ENCODE results near the gene TMEM37.
A peak's percentile ranks its signal among the peaks of the same experiment; 100 is the strongest.
"Not testable (repeated sequence)": the region's sequence is repeated elsewhere in the genome, so short reads cannot be mapped to it uniquely, and the experiment has no call there.

Gene TMEM37, protein sequence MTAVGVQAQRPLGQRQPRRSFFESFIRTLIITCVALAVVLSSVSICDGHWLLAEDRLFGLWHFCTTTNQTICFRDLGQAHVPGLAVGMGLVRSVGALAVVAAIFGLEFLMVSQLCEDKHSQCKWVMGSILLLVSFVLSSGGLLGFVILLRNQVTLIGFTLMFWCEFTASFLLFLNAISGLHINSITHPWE

DNA sequence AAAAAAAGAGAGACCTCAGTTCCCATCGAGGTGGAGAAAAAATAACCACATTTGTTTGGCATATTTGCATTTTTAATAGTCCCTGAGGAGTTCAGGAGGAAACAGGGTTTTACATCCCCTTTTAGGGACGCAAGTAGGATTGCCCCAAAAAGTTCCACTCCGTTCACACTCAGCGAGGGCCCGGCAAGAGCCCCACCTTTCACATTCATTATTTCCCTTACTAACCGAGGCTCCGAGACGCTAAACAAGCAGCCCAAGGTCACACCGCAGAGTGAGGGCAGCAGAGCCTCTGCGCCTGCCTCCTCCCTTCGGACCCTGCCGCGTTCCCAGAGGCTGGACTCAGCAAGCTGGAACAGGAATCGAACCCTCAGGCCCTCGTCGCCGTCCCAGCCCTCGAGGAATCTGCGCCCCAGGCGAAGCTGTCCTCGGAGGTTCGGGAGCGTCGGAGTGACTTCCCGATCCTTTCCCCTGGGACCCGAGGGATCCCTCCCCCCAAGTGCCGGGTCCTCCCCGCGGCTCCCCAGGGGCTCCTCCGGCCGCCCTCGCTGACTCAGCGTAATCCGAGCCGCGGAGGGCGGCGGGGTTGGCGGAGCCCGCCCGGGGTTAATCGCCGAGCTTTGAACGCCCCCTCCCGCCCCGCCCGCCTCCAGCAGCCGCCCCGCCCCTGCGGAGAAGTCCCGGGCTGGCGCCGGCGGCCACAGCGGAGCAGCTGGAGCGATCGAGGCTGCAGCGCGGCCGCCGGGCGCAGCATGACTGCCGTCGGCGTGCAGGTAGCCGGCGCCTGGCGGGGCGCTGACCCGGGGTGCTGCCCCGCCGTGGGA, at the start of gene TMEM37:
TSS of gene TMEM37 (plus strand) at position 700 of the 821 bp plus-strand sequence. CDS start at position 750, 50 bp downstream.
- DNase-seq (ENCODE audit: low read depth, low spot score), result peak; percentile 96

DNA sequence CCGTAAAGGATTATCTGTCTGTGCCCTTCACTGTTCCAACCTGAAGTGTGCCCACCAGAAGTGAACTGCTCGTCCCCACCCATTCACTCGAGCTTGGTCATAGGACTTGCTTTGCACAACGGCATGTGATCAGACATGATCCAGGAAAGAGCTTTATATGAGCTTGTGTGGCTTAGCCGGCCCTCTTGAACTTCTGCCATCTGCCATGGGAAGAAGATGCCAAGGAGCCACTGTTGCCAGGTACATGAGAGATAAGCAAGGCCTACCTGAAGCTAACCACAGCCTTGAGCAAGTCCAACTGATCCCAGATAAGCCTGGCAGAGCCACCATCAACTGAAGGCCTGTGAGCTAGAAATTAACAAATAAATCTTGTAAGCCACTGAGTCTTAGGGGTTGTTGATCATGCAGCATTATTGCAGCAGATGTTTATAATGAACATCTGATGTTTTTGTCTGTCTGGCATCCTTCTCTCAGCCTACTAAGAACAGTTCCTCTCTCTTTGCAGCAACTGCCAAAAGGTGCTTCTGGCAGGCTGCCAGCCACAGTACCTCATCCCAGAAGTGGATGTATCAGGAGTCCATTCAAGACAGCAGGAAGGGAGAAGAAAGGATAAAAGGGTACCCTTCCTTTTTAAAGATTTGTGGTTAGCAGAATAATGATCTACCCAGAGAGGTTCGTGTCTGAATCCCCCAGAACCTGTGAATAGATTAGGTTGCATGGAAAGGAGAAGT, 48.1 kb upstream of the TMEM37 start:
- no peak for DNase-seq (ENCODE audit: low read depth, low spot score)

DNA sequence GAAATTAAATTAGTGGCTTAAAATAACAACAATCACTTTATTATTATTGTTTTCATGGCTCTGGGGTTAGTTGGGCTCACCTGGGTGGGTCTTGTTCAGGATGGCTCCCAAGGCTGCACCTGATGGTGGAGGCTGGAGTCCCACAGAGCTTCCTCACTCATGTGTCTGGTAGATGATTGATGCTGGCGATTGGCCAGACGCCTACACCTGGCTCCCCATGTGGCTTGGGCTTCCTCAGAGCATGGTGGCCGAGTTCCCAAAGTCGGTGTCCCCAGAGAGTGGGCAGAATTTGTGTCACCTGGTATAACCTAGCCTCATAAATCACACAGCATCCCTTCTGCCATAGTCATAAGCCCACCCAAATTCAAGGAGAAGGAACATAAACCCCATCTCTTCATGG, 46.7 kb upstream of the TMEM37 start:
- no peak for DNase-seq (ENCODE audit: low read depth, low spot score)

DNA sequence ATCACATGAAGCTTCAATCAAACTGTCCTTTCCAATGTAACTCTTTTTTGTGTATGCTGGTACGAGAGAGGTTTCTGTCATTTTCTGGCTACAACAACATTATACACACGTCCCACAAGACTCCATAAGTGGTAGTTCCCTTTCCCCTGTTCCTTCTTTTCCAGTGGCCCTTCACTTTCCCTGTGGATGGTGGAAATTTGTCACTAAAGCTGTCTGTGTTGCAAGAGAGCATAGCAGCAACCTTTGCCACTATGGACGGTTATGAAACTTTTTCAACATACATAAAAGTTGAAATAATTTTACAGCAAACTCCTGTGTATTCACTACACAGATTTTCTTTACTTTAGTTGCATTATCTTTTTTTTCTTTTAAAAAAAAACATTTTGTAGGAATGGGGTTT, 46.2 kb upstream of the TMEM37 start:
- no peak for DNase-seq (ENCODE audit: low read depth, low spot score)

DNA sequence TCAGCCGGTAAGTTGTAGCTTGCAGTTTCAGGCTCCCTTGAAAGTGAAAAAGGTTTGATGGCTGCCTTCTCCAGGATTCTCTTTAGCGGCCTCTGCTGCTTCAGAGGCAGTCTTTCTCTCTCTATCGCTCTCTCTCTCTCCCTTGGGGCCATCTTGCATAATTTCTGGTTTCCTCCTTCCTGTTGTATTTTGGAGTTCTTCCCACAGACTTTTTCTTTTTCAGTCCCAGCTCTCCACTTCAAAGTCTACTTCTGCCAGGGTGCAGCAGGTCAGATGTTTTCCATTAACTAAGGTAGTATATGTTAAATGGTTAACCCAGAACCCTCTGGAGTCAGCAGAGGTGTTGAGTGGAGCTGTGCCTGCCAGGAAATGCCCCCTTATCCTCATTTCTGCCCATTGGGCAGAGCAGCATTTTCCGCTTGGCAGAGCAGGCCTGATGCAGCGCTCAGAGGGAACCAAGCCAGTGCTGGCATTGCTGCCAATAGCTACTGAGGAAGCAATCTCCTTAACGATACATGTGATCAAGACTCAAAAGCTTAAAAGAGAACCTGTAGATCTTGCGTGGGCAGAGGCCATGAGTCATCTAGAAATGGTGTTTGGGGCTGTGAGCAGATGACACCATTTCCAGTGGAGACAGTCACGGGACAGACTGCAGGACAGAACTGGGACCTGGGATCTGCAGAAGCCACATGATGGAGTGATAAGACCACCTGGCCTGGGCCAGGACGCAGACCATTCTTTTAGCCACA, 44.1 kb upstream of the TMEM37 start:
- DNase-seq (ENCODE audit: low read depth, low spot score), result no peak

DNA sequence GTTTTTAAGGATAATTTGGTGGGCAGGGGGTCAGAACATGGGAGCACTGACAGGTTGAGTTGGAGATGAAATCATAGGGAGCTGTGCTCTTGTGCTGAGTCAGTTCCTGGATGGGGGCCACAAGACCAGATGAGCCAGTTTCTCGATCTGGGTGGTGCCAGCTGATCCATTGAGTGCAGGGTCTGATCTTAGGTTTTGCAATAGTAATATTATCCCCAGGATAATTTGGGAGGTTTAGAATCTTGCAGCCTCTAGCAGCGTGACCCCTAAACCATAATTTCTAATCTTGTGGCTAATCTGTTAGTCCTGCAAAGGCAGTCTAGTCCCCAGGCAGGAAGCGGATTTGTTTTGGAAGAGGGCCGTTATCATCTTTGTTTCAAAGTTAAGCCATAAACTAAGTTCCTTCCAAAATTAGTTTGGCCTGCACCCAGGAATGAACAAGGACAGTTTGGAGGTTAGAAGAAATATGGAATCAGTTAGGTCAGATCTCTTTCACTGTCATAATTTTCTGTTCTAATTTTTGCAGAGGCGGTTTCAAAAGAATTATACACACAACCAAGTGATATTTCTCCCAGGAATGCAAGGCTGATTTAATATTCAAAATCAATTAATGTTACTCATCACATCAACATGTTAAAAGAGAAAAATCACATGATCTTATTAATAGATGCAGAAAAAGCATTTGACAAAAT, 41.9 kb upstream of the TMEM37 start:
- no peak for DNase-seq (ENCODE audit: low read depth, low spot score)

DNA sequence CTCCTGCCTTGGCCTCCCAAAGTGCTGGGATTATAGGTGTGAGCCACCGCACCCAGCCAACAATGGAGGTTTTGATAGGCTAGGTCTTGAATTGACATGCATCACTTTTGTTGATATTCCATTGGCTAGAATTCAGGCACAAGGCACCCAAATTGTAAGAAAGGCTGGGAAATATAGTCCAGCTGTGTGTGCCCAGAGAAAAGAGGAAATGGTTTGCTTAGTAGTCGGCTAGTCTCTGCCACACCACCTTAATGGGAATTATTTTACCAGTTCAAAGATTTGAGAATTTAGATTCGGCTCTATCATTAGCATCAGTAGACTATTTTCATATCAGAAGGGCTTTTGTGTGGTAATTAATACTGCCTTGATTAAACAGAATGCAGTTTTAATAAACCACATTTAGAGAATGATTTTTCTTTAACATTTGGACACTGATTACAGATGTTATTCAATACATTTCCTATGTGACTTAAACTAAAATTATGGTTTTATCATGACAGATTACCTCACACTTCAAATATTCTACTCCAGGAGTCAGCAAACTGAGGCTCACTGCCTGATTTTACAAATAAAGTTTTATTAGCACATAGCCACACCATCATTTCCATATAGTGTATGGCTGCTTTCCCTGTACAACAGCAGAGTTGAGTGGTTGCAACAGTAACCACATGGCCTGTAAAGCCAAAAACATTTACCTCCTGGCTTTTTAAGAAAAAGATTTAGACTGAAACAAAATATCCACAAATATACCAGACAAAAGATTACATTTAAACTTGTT, 37.5 kb upstream of the TMEM37 start:
- no peak for DNase-seq (ENCODE audit: low read depth, low spot score)

DNA sequence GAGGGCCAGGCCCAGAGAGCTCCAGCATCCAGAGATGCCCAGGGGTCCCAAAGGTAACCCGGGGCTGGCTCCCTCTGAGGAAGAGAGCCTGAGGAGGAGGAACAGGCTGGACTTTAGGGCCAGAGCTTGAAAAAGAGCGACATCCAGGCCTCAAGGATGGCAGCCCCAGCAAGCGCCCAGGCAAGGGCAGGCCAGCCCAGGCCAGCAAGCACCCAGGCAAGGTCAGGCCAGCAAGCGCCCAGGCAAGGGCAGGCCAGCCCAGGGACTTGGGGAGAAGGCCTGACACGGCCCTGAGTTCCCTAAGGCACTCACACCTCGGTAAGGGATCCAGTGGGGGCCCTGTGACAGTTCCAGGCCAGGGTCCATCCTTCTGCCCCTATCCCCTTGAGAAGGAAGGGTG, 34.5 kb upstream of the TMEM37 start:
- DNase-seq (ENCODE audit: low read depth, low spot score), result no peak

DNA sequence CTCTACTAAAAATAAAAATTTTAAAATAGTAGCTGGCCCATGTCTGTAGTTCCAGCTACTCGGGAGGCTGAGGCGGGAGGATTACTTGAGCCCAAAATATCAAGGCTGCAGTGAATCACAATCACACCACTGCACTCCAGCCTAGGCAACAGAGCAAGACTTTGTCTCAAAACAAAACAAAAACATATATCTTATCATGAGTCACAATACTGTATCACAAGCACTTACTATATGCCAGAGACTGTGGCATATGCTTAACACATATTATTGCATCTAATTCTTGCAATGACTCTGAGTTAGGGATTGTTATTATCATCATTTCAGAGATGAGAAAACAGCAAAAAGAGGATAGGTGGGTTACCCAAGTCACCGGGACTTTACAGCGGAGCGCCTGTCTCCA, 29.5 kb upstream of the TMEM37 start:
- DNase-seq (ENCODE audit: low read depth, low spot score), result no peak

DNA sequence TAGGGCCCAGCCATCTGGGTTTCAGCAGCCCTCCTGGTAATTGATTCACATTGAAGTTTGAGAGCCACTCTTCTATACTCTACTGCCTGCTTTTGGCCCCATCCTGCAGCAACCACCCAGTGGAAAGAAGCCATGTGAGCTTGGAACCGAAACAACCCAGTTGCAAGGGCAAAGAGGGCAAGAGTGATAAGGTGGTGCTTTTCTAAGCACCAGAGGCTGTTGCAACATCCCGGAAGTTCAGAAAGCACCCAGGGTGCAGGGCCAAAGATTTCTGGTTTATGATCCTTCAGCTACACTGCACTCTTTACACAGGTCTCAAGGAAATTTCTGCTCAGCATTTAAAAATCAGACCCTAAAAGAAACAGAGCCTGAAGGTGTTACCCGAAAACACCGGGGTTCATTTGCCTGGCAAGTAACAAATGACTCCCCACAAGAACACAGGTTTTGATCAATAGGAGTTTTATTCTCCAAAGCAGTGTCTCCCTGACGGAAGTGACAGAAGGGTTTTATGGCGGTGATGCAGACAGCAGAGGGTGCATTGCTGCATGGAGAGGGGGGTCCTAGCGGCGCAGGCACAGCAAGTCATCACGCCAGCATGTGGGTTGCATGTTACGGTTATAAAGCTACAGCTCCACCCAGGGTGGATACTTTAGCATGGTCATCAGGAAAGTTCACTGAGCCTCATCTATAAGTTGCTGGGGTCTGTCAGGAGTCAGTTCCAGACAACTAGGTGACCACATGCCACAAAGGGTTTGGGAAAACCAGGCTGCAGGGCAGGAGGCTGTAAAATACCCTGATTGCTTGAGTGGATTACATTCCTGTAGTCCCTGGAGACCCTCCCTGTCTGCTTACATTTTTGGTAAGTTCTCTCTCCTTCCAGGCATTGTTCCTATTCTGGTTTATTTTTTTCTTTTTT, 28.8 kb upstream of the TMEM37 start:
- peak; percentile 53 for DNase-seq (ENCODE audit: low read depth, low spot score)

DNA sequence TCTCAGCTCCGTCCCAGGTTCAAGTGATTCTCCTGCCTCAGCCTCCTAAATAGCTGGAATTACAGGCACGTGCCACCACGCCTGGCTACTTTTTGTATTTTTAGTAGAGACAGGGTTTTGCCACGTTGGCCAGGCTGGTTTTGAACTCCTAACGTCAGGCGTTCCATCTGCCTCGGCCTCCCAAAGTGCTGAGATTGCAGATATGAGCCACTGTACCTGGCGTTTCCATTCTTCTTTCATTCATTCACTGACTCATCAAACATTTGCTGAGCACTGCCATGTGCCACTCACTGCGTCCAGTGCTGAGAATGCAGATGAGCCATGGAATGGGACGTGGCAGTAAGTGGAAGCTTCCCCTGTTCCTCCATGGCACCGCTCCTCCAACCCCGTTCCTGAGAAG, 28.0 kb upstream of the TMEM37 start:
- DNase-seq (ENCODE audit: low read depth, low spot score), result not testable (repeated sequence)

DNA sequence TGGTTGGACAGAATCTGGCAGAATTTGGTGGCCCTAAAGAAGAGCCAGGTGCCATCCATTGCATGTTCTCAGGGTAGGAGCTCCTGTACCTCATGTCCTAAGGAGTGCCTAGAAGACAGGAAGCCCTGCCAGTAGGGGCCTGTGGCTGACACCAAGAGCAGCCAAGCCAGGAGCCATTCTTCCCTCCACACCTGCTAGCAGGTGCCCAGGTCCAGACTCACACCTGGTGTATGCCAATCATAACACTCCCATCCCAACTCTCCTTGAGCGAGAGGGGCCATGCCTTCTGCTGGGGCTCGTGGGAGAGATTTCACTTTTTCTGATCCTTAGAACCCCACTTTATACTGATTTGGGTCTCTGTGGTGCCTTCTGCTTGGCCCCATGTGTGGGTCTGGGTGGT, 26.5 kb upstream of the TMEM37 start:
- DNase-seq (ENCODE audit: low read depth, low spot score), result no peak

DNA sequence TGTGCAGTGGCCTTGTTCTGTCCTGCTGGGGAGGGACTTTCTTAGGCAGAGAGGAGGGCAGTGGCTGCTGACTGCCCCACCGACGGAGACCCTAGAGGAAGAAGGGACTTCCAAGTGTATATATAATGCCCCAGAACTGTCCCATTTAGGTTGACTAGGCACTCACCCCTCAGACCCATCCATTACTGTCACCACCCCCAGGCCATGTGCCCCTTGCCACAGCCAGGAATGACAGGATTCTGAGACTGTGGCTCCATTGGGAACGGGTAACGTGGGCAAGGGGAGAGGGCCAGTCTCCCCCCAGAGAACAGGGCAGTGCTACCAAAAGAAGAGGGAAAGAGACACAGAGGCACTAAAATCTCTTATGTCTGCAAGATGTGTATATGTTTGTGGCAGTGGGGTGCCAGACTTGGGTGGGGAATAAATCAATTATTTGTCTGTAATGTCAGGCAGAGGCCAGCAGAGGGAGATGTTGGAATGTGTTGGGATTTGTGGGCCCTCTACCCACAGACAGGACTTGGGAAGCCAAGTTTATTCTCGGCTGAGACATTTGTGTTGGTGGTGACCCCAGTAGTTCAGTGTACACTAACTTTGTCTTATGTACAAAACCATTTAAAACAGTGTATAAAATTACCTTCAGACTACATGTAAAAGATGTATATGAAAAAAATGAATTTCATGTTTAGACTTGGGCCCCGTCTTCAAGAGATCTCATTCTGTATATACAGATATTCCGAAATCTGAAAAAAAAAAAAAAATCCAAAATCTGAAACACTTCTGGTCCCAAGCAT, 24.0 kb upstream of the TMEM37 start:
- DNase-seq (ENCODE audit: low read depth, low spot score), result peak; percentile 80

DNA sequence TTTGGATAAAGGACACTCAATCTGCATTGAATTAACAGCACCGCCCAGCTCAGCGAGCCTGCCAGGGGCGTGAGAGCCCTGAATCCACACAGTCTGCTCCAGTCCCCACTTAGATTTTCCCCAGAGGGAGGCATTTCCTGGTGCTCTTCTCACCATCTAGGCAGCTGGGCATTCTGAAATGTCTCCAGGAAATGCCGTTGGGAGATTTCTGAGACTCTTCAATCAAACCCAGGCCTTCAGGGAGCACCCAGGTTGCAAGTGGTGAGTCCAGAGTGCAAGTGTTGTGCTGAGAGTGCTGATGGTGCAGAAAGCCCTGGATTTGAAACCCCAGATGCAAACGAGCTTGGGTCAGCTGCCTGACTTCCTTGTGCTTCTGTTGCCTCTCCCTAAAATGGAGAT, 23.4 kb upstream of the TMEM37 start:
- DNase-seq (ENCODE audit: low read depth, low spot score), result peak; percentile 71

DNA sequence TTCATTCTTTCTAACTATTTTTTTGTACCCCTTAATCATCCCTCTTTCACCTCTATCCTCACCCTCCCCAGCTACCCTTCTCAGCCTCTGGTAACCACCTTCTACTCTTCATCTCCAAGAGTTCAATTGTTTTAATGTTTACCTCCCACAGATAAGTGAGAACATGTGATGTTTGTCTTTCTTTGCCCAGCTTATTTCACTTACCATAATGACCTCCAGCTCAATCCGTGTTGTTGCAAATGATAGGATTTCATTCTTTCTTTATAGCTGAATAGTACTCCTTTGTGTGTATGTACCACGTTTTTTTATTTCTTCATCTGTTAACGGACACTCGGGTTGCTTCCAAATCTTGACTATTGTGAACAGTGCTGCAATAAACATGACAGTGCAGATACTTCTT, 22.1 kb upstream of the TMEM37 start:
- no peak for DNase-seq (ENCODE audit: low read depth, low spot score)

DNA sequence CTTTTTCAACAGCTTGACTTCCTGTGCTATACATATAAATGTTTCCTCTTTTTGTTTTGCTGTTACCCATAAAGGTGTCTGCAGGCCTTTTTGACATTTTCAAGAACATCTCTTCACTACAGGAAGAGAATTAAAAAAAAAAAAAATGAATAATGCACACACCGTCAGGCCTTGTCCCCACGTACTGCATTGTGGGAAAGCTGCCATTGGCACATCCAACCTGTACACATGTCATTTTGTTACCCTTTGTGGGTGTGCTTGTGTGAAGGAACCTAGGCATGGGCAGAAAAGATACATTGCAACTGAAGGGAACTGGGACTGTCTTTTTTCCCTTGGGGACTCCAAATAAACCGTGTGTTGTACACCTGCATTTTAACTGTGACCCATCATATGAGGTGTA, 16.8 kb upstream of the TMEM37 start:
- no peak for DNase-seq (ENCODE audit: low read depth, low spot score)

DNA sequence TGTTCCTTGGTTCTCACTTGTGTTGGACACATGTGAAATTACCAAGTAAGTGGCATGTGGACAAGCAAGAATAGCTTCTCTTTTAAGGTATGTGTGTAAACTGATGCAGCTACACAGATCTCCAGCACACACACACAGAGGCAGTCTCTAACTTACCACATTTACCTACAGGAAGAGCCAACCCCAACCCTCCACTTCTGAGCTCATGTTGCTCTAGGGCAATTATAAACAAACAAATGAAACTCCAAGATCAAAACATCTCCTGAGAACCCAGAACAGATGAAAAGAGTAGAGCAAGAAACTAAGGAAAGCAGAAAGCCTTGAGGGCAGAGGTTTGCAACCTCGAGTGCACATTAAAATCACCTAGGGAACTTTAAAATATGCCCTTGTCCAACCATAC, 16.0 kb upstream of the TMEM37 start:
- DNase-seq (ENCODE audit: low read depth, low spot score), result peak; percentile 10

DNA sequence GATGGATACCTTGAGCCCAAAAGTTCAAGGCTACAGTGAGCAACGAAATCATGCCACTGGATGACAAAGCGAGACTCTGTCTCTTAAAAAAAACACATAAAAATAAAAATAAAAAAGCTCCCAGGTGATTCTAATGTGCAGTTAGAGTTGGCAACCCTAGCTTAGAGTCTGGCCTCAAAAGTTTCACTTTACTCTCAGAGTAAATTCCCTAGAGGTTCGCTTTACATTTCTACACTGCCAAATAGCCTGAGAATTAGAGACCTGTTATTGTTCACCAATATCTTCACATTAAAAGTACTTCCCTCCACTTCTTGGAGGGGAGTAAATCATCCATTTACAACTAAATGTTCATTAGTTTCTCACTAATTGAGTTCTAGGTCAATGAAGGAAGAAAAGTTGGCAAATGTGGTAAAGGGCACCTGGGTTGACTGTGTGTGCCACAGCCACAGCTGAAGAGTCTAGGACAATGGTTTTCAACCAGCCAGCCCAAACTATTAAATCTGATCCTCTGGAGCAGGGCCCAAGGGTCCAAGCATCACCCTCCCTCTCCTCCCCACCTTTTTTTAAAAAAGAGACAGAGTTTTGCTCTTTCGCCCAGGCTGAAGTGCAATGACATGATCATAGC, 15.2 kb upstream of the TMEM37 start:
- no peak for DNase-seq (ENCODE audit: low read depth, low spot score)
